B cell (primary cell): ENCODE results near the gene PDLIM7.

Source experiments
- EZH2 ChIP-seq: IDR thresholded peaks from 2 replicates; pipeline ENCODE4 v1.6.1; 2012; ENCODE audit warnings: borderline replicate concordance, low read depth, mild to moderate bottlenecking, moderate library complexity, low read length; ENCODE audit not compliant: insufficient read depth, poor library complexity, severe bottlenecking
- TF ChIP-seq, protein P1 (sequence below): fragments of 200-600 bp; IDR thresholded peaks from one replicate; pipeline ENCODE4 v1.8.0; 2022; ENCODE audit warnings: antibody characterized with exemption, mild to moderate bottlenecking

GRCh38 chr5:177474846-177475562, 22.4 kb downstream of the PDLIM7 start:
- TF ChIP-seq, protein P1, sequence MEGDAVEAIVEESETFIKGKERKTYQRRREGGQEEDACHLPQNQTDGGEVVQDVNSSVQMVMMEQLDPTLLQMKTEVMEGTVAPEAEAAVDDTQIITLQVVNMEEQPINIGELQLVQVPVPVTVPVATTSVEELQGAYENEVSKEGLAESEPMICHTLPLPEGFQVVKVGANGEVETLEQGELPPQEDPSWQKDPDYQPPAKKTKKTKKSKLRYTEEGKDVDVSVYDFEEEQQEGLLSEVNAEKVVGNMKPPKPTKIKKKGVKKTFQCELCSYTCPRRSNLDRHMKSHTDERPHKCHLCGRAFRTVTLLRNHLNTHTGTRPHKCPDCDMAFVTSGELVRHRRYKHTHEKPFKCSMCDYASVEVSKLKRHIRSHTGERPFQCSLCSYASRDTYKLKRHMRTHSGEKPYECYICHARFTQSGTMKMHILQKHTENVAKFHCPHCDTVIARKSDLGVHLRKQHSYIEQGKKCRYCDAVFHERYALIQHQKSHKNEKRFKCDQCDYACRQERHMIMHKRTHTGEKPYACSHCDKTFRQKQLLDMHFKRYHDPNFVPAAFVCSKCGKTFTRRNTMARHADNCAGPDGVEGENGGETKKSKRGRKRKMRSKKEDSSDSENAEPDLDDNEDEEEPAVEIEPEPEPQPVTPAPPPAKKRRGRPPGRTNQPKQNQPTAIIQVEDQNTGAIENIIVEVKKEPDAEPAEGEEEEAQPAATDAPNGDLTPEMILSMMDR, result no peak
- no peak for TF ChIP-seq EZH2
